HG03045 (cell line): ENCODE data around the gene NOLC1.

Source experiments
- ATAC-seq: cut with Tn5 transposase; IDR thresholded peaks from one replicate; pipeline ENCODE4 v1.9.1; 2021; ENCODE audit warnings: mild to moderate bottlenecking, moderate library complexity; ENCODE audit not compliant: unreplicated experiment

NOLC1 gene

DNA sequence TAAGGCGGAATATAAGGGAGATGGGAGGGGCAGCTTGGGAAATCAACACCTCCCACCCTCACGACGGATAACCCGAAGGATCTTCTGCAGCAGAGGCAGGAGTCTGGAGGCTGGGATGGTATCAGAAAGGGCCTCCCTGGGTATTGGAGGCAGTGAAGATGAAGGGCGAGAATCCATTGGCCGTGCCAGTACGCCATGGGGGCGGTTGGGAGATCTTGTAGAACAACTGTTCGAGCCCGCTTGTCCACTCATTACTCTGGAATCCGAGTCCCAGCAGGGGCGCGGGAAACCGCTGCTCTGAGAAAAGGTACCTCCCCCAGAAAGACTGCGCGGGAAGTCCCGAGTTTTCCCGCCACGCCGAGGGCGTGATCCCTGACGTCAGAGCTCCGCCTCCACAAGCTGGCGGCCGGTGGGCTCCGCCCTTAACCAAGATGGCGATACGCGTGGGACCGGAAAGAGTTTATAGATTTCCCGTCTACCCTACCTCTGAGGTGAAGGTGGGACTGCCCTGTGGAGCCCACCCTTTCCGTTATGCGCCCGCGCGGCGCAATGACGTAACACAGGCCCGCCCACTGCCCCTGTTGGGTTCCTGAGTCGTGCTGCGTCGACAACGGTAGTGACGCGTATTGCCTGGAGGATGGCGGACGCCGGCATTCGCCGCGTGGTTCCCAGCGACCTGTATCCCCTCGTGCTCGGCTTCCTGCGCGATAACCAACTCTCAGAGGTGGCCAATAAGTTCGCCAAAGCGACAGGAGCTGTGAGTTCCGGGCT, at the start of gene NOLC1:
Gene NOLC1 (plus strand): TSS at position 616 of the 771 bp plus-strand sequence. CDS start 22 bp downstream, at position 638.
- ATAC-seq: peak; percentile 94

DNA sequence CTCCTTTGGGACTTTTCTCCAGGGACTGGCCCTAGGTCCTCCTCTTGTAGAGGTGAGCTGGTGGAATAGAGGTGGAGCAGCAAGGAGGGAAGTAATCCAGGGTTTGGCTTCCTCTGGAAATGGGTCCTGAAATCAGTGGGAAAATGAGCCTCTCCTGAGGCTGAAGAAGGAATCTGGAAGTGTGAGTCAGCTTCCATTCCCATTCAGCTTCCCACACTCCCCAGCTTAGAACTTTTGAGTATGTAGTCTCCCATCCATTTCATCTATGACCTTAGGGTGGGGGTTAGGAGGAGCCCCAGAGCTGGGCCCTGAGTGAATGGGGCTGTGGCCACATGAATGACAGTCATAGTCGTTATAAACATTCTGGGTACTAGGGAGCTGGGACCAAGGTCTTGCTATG, 49.8 kb upstream of the NOLC1 start:
- no peak for ATAC-seq

DNA sequence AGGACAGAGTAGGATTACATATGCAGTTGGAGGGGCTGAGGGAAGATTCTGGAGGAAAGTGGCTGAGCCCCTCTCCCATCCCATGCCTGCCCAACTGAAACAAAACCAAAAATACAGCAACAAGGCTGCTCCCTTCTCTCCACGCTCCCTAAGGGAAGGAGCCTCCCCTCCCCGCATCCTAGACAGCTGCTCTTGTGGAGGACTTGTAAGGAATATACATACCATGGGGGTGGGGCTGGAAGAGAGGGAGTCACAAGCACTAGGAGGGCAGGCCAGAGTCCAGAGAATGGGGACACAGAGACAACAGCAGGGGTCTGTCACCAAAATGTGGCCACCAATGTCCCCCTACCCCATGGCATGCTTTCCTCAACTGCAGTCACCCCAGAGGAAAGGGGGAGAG, 45.2 kb upstream of the NOLC1 start:
- ATAC-seq: no peak

DNA sequence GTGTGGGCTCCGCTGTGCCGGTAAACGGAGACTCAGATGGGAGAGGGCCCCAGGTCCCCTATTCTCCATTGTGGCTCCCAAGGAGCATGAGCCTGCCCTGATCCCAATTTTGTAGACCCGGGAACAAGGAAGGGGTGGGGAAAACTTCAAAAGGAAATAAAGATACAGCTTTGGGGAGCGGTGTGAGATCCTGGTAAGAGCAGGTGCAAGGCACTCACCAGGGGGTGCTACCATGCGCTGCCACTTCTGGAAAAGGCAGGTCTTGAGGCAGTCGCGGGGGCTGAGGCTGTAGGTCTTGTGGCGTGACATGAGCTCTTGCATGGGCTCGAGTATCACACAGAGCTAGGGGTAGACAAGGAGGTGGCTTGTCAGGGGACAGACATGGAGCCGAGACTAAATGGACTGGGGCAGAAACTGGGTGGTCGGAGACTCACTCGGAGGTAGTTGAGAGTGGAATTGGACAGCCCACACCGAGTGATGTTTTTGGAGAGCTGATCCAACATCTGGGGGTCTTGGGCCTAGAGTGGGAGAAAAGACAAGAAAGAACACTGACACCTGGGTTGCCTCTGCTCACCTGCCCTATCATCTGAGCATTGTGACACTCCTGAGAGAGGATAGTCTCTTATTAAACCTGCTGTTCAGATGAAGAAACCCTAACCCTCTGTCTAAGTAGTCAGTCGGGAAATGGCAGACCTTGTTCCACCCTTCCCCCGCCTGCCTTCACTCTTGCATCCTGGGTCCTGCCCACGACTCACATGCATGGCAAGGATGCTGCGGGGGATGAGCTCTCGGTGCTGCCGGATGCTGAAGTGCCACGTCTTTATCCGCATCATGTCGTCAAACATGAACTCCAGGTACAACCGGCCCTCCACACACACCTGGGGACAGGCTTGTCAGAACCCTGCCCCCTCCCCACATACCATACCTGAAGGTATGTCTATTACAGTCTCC, 42.7 kb upstream of the NOLC1 start:
- ATAC-seq: no peak

DNA sequence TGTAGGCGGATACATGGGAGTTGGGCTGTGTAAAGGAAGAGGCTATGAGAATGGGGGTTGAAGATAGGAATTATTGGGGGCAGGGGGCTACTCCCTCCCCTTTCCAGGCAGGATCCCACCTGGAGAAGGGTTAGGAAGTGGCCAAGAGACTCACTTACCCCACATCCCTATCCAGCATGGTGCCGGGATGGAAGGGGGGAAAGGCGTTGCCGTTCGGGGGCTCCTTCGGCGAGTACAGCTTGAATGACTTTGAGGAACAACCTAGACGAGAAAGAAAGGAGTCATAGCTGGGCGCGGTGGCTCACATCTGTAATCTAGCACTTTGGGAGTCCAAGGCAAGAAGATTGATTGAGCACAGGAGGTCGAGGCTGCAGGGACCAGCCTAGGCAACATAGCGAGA, 40.9 kb upstream of the NOLC1 start:
- no peak for ATAC-seq

DNA sequence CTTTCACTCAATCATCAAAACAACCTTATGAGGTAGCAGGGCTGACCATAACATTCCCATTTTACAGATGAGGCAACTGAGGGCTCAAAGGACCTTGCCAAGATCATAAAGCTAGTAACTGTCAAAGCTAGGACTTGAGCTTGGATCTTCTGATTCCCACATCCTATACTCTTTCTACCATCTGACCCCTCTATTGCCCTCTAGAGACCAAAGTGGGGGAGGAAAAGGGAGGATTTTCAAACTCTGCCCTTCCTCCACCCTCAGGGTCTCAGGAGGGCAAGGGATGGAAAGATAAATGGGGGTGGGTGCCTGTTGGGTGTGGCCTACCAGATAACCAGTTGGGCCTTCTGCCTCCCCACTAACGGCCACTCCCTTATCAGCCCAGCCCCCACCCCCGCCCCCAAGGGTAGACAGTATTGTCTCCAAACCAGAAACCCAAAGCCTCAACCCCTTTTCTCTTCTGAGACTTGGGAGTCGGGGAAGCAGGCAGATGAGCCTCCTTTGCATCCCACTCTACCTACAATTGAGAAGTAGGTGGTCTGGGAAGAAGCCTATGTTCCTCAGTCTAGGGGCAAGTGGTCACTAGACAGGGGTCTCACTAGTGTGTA, 39.9 kb upstream of the NOLC1 start:
- no peak for ATAC-seq

DNA sequence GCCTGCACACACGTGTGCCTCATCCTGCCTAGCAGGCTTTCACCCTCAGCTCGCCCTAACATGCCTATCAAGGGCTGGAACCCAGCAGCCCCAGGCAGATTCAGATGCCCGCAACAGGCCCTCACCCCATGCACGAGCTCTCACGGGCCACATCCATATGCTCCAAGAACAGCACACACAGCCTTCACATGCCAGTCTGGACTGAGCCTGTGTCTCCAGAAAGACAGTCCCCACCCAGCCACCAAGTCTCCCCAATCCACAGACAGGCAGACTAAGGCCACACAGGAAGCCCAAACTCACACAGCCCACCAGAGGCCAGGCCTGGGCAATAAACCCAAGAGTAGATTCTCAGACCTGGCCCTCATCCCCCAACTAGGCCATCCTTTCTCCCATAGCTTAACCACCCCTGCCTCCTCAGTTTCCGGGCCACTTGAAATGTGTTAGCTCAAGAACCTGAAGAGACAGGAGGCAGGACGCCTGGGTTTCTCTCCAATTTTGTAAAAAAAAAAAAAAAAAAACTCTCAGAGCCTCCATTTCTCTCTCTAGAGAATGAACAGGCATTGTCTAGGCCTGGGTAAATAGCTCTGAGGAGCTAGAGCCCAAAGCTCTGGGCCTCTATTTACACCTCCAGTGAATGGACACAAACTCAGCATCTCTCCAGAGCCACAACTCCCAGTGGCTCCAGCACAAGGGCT, 38.8 kb upstream of the NOLC1 start:
- ATAC-seq: no peak

DNA sequence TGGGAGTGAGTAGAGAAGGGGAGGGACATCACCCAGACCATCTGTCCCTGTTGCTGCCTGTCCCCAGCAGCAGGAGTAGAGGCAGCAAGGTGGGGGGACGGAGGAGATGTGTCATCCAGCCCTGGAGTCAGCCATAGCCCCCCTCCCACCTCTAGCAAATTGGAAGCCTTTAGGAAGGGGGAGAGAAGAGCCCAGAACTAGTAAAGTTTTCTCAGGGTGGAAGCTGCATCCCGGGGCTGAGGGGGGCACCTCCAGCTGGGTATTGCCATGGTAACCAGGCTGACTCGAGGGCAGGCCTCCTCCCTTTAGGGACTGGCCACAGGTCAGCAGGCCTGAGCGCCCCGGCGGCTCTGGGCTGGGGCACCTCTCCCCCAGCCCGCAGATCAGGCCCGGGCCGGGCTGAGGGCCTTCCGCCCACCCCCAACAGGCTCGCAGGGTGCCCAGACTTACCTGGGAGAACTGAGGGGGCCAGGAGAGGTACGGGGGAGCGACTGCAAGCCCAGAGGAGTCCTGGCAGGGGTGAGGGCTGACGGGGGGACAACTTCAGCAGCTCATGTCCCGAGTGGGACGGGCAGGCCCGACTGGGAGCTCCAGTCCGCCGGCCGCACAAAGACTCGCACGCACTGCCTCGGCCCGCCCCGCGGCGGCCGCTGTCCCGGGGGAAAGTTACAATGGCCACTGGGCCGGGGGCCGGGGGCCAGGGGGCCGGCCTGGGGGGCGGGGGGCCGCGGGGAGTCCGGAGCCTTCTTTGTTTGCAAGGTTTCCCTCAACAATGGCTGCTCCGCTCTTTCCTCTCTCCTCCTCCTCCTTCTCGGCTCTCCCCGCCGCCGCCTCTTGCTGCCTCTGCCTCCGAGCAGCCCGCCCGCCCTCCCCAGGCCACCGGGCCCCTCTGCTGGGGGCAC, 38.0 kb upstream of the NOLC1 start:
- ATAC-seq: peak; percentile 19

DNA sequence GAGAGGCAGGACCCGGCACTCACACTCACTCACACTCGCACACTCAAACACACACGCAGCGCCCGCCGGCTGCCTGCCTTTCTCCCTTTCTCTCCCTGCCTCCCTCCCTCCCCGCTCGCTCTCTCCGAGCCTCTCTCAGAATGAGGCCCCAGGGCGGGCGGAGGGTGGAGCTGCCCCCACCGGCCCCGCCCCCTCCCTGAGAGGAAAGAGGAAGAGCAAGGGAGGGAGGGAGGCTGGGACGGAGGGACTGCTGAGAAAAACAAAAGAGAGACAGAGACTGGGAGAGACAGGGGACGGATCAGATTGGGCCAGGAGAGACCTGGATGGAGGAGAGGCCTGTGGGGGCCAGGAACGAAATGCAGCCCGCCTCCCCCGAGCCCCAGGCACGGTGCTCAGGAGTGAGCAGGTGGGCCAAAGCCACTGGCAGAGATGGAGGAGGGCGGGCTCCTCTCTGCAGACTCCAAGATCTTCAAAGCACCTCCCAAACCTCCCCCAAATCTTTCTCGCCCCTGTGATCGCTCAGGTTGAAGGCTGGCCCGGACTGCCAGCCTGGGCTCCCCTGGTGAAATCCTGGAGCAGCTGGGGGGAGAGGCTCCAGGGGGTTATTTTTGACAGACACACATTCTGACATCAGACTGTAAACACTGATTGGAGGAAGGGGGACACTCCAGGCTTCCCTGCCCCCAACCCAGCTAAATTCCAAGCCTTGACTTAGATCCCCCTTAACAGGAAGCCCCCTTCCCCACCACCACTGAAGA, 37.1 kb upstream of the NOLC1 start:
- peak; percentile 74 for ATAC-seq

DNA sequence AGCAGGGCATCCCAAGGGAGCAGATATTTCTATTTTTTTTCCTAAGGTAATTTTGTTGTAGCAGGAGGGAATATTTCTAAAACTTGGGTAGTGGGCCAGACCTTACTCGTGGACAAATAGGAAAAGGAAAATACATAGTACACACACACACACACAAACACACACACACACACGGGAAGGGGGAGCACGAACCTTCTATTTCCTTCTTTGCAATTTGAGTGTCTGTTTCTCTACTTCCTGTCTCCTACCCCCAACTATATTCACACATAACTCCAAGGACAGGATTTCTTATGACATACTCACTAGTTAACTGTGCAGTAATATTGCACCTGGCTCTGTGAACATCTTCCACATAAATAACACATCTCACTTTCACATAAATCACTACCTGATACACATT, 36.4 kb upstream of the NOLC1 start:
- ATAC-seq: no peak

DNA sequence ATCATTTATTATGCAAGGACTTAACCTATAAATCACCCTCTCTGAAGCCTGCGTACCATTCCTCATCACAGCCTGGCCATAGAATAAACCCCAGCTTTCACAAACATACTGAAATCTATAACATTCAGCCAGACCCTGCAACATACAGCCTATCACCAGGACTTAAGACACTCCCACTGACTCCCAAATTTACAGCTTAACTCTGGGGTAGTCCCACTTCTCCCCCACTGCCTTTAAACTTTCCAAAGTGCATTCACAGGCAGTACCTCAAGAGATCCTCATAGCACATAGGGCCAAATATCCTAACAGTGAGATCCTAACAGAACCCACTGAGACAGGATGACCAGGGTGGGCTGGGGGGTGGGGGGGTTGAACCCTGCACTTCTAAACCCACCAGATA, 35.5 kb upstream of the NOLC1 start:
- ATAC-seq: no peak

DNA sequence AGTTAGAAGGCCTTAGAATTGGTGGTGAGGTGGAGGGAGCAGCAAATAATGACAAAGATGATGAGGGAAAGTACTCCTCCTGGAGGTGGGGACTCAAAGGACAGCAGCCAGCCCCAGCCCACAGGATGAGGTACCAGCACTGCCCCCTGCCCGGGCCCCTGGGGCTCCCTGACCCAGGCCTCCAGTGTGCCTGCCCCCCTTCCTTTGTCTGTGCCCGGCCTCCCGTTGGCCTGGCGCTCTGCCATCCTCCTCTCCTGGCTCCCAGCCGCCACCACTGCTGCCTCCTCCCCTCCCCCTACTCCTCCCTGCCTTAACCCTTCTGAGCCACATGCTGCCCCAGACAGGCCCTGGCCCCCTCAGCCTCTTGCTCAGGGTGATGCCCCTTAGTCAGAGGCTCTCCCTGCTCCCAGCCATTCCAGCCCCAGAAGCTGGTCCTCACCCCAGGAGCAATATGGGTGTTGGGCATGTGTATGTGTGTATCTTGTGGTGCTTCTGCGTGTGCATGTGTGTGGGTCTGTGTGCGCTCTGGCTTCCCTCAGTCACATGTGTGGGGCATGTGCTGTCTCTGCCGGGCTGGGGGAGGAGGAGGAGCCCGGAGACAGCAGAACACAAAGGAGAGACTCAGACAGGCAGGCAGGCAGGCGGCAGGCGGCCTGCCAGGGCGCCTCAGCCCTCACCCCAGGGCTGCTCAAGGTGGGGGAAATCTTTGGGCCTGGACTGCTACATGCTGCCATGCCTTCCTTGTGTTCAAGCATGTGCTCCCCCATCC, 34.6 kb upstream of the NOLC1 start:
- ATAC-seq: no peak

DNA sequence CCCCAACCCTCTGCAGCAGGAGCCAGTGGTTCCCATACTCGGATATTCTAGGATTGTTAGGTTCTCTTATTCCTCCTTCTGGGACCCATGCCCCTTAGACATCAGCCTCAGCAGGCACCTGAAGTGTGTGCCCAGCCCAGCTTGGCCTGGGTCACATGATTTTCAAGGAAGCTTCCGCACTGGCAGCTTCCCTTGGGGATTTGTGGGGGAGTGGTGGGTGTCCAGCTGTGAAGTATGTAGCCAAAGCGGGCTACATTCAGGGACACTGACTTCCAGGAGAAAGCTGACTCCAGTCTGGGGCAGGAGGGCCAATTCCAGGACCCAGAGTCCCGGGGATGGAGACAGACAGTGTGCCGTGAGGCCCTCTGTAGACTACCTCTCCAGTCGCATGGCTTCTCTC, 33.3 kb upstream of the NOLC1 start:
- ATAC-seq: no peak

DNA sequence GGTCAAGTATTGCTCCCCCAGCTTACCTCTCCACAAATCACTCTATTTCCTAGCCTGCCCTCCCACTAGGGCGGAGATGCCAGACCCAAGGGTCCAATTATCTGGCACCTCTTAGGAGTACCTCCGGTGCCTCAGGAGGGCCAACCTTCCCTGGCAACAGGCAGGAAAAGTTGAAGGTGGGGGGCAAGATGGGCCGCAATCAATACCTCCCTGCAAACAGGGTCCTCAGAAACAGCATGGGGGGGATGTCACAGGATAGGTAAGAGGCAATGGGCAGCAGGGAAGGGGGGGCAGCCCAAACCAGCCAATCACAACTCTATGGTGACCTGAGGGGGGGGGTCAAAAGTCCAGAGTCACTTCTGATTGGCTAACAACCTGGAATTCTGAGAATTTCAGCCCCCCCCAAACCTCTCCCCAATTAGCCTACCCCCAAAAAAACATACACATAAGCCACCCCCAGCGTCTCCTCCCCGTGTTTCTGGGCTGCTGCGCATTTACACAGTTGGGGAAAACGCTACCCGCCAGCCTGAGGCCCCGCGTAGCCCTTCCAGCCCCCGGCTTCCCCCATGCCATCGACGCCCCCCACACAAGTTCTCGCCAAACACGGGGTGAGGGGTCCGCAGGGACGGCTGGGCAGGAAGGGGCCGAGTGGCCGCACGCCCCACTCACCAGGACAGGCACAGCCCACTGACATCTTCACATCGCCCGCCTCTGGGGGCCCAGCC, 32.6 kb upstream of the NOLC1 start:
- no peak for ATAC-seq

DNA sequence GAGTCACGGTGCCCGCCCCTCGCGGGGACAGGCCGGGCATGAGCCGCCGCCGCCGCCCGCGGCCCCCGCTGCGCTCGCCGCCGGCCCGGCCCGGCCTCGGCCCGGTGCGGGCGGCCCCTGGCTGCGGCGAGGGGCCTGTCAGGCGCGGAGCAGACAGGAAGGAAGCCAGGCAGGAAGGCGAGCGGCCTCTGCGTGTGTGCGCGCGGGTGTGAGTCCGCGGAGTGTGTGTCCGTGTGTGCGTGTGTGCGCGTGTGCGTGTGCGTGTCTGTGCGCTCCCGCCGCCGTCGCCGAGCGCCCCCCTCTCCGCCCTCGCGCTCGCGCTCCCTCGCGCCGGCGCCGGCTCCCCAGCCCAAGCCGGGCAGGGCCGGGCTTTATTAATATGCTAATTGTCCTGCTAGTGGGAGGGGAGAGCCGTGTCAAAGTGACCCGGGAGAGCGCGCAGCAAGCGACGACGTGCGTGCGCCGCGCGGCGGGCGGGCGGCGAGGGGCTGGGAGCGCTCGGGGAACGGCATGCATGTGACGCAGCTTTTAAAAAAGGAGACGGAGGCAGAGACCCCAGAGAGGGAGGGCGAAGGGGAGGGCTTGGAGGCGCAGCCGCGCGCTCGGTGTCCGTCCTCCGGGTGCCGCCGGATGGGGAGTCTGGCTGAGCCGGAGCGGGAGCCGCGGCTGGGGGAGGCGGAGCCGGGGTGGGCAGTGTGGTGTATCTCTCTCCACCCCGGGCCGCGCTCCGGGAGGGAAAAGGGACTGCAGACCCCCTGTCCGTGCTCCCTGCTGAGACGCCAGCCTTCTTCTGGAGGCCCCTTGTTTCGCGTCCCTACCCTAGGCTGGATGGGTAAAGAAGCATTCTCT, 31.8 kb upstream of the NOLC1 start, which contains the start of gene LDB1:
Gene LDB1 (minus strand): TSS at position 227 of the 849 bp plus-strand sequence. CDS start 258 bp downstream, outside the sequence.
- peak; percentile 67 for ATAC-seq

DNA sequence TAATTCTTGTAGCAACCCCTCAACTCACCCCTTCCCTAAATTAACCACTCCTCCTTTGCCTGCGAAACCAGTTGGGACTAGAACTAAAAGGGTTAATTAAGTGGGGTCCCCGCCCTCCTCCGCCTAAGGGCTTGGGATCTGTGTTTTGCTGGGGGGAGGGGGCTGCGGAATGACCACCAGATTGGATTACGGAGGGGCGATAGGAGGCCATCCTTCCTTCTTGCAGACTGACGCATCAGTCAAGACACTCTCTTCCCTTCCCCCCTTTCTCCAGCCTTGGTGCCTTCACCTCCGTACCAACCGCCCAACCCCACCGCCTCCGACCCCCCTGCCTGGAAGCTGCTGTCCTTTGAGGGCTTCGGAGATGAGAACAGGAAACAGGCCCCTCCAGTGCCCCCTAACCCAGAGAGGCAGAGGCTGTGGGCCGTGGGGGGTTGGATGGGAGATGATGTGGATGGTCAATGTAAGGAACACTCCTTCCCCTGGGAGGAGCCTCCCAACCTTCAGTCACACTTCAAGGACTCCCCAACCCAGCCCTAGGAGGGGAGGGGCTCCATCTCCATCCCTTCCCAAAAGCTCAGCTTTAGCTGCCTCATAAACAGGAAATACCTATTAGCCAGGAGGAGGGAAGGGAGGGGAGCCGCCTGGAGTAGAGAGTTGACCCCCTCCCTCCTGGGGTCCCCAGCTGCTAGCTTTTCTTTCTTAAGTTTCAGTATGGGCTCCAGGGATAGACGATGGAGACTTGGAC, 31.0 kb upstream of the NOLC1 start:
- no peak for ATAC-seq
